Lung (tissue), 12 donors: Measurements from ENCODE around the gene SYNE1. TPM values are rescaled to one million over a fixed set of nuclear protein-coding genes. Genes with fewer than 3 reads are reported as not detected.

Experiments
- ATAC-seq: fragments of 200-7000 bp; cut with Tn5 transposase; one replicate; pipeline ENCODE4 v1.9.1; 2020; ENCODE audit warnings: moderate number of reproducible peaks; ENCODE audit not compliant: insufficient read depth, low FRiP score
- DNase-seq, 3 donors: peaks; one replicate each; pipeline ENCODE4 v3.0.0-alpha.2; 2013 to 2017
- H3K27ac ChIP-seq, 2 donors: one replicate each; pipeline ENCODE4 v1.5.1; 2013; ENCODE audit warnings: mild to moderate bottlenecking in 2 of 2, moderate library complexity in 2 of 2, control low read depth in 1 of 2, inconsistent platforms in 1 of 2, low read depth in 1 of 2, low read length in 1 of 2
- H3K27me3 ChIP-seq, 3 donors: one replicate each; pipeline ENCODE4 v1.5.1; 2013; ENCODE audit warnings: low read length in 2 of 3; ENCODE audit not compliant: control insufficient read depth in 3 of 3, insufficient read depth in 3 of 3
- H3K36me3 ChIP-seq, 4 donors: one replicate each; pipeline ENCODE4 v1.5.1; 2013; ENCODE audit warnings: low read length in 4 of 4, mild to moderate bottlenecking in 1 of 4, moderate library complexity in 1 of 4; ENCODE audit not compliant: control insufficient read depth in 4 of 4, insufficient read depth in 4 of 4
- H3K4me1 ChIP-seq, 5 donors: one replicate each; pipeline ENCODE4 v1.5.1; 2013; ENCODE audit warnings: low read length in 5 of 5, mild to moderate bottlenecking in 2 of 5, moderate library complexity in 1 of 5; ENCODE audit not compliant: control insufficient read depth in 5 of 5, insufficient read depth in 5 of 5
- H3K4me3 ChIP-seq: one replicate; pipeline ENCODE4 v1.5.1; 2013; ENCODE audit warnings: mild to moderate bottlenecking, control low read depth, moderate library complexity
- H3K9ac ChIP-seq, 2 donors: one replicate each; pipeline ENCODE4 v1.5.1; 2013; ENCODE audit warnings: low read length in 2 of 2, control low read depth in 1 of 2; ENCODE audit not compliant: insufficient read depth in 1 of 2
- H3K9me3 ChIP-seq, 4 donors: one replicate each; pipeline ENCODE4 v1.5.1; 2013; ENCODE audit warnings: low read length in 3 of 4, mild to moderate bottlenecking in 1 of 4, moderate library complexity in 1 of 4; ENCODE audit not compliant: control insufficient read depth in 4 of 4, insufficient read depth in 3 of 4
- WGBS, 2 donors: extraction: QIAGEN DNeasy Blood & Tissue Kit; methylation state at CpG; one replicate each; pipeline ENCODE4 v1.1.7; 2013; 5-methylcytosine and 5-hydroxymethylcytosine counted together
- polyA plus RNA-seq, 2 donors: library from polyadenylated mRNA; stranded (reverse); fragments of 200-250 nt; gene quantifications; one replicate each; pipeline ENCODE4 v1.2.1, GENCODE V29; 2013
- total RNA-seq, 2 donors: library from RNA; depleted of rRNA in 1 of 2; stranded (reverse); fragments of >200 nt in 1 of 2; gene quantifications; one replicate each; pipeline ENCODE4 v1.2.1, GENCODE V29; 2014 to 2021
- TF ChIP-seq, protein P1 (sequence below): IDR thresholded peaks from 2 replicates; pipeline ENCODE4 v1.5.1; 2012; ENCODE audit warnings: mild to moderate bottlenecking; ENCODE audit errors: control extremely low read depth, extremely low read depth
- donor health status: control.
- donor health status: control.
- donor health status: Bipolar disorder and iron deficiency.
- donor health status: healthy.
- donor health status: DM: yes; HTN: yes; CAD: no.

Gene SYNE1
- total and polyA plus RNA-seq, 4 donors, result 26.4 to 352 (median 131) TPM

GRCh38 chr6:152682141-152682540 is 45.0 kb upstream of the SYNE1 start:
- no peaks in the 10 kb centered on the region for H3K4me1 ChIP-seq
- 60 to 87% methylated on average over 8 of the region's 8 CpGs for WGBS, 2 donors
- ATAC-seq (no peak), DNase-seq (no peak)
- H3K9me3 ChIP-seq, result no peaks in the 10 kb centered on the region
- H3K36me3 ChIP-seq, result no peaks in the 10 kb centered on the region
- no peak overlapping the region for H3K27ac ChIP-seq
- H3K27me3 ChIP-seq, result no peaks in the 10 kb centered on the region
- H3K9ac ChIP-seq, result no peak overlapping the region
- TF ChIP-seq, protein P1, sequence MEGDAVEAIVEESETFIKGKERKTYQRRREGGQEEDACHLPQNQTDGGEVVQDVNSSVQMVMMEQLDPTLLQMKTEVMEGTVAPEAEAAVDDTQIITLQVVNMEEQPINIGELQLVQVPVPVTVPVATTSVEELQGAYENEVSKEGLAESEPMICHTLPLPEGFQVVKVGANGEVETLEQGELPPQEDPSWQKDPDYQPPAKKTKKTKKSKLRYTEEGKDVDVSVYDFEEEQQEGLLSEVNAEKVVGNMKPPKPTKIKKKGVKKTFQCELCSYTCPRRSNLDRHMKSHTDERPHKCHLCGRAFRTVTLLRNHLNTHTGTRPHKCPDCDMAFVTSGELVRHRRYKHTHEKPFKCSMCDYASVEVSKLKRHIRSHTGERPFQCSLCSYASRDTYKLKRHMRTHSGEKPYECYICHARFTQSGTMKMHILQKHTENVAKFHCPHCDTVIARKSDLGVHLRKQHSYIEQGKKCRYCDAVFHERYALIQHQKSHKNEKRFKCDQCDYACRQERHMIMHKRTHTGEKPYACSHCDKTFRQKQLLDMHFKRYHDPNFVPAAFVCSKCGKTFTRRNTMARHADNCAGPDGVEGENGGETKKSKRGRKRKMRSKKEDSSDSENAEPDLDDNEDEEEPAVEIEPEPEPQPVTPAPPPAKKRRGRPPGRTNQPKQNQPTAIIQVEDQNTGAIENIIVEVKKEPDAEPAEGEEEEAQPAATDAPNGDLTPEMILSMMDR, result no peak
- H3K4me3 ChIP-seq, result no peak overlapping the region

DNA sequence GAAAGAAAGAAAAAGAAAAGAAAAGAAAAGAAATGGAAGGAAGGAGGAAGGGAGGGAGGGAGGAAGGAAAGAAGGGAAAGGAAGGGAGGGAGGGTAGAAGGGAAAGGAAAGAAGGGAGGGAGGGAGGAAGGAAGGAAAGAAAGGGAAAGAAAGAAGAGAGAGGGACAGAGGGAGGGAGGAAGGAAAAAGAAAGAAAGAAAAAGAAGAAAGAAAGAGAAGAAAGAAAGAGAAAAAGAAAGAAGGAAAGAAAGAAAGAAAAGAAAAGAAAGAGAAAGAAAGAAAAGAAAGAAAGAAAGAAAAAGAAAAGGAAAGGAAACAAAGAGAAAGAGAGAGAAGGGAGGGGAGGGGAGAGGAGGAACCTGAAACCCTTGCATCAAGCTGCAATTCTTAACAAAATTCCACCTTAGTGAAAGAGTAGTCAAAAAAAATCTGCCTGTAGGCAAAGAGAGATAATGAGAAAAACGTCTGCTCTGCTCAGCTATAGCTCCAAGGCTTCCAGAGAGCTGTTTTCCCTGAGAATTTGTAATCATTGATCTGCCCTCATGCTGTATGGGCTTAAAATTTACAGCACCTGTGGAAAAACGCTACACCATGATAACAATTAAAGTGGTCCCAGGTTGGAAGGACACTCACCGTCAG is 43.8 kb upstream of the SYNE1 start:
- Histone ChIP-seq H3K4me3 (no peak overlapping the region), H3K4me1 (no peaks in the 10 kb centered on the region), H3K27ac (no peak overlapping the region), H3K27me3 (no peaks in the 10 kb centered on the region), H3K9ac (no peak overlapping the region), H3K36me3 (no peaks in the 10 kb centered on the region), H3K9me3 (no peaks in the 10 kb centered on the region)
- TF ChIP-seq, protein P1, result no peak
- WGBS, 2 donors, result 54 to 77% methylated on average over 3 of the region's 3 CpGs
- no peak for ATAC-seq
- DNase-seq, result no peak

- 90 to 100% methylated on average over 1 of the region's 1 CpG for WGBS, 2 donors
Observed at GRCh38 chr6:152680151-152680550, 43.0 kb upstream of the SYNE1 start.

More at GRCh38 chr6:152680151-152680550, 43.0 kb upstream of the SYNE1 start:
- Histone ChIP-seq H3K27ac (no peak overlapping the region), H3K36me3 (no peaks in the 10 kb centered on the region), H3K9me3 (no peaks in the 10 kb centered on the region), H3K4me3 (no peak overlapping the region), H3K4me1 (no peaks in the 10 kb centered on the region), H3K9ac (no peak overlapping the region), H3K27me3 (no peaks in the 10 kb centered on the region)
- DNase-seq (no peak), ATAC-seq (no peak)
- TF ChIP-seq, protein P1, result no peak
